Mucosa of descending colon (tissue), 3 donors: Measurements from ENCODE around the gene KANK2. TPM values are rescaled to one million over a fixed set of nuclear protein-coding genes. Genes with fewer than 3 reads are reported as not detected.

ENCODE experiments used
- ATAC-seq: fragments of 200-7000 bp; cut with Tn5 transposase; one replicate; pipeline ENCODE4 v1.9.1; 2020; ENCODE audit warnings: mild to moderate bottlenecking, moderate library complexity
- DNase-seq, 3 donors: peaks; one replicate each; pipeline ENCODE4 v3.0.0-alpha.2; 2020
- H3K36me3 ChIP-seq: fragments of 200-600 bp; one replicate; pipeline ENCODE4 v1.8.0; 2021; ENCODE audit warnings: low read depth, mild to moderate bottlenecking
- H3K4me1 ChIP-seq: fragments of 200-600 bp; one replicate; pipeline ENCODE4 v1.8.0; 2021; ENCODE audit warnings: low read depth, mild to moderate bottlenecking
- H3K4me3 ChIP-seq: fragments of 200-600 bp; one replicate; pipeline ENCODE4 v1.8.0; 2021; ENCODE audit warnings: mild to moderate bottlenecking
- H3K9me3 ChIP-seq: fragments of 200-600 bp; one replicate; pipeline ENCODE4 v1.8.0; 2021; ENCODE audit warnings: mild to moderate bottlenecking
- CTCF ChIP-seq: fragments of 200-600 bp; IDR thresholded peaks from one replicate; pipeline ENCODE4 v1.8.0; 2022; ENCODE audit warnings: antibody characterized with exemption, mild to moderate bottlenecking
- intact Hi-C, 2 donors: fragments of 100-400 bp; cut with DNase I in 1 of 2; cut with micrococcal nuclease in 1 of 2; formaldehyde crosslinking; loops; one replicate each; pipeline versions ENCODE4 v1.11.0 to v1.11.1; 2022; cut with DNase I, micrococcal nuclease
- total RNA-seq, 3 donors: library from RNA; stranded (reverse); fragmentation: NEBNext Ultra II Directional in 2 of 3; extraction: Animal tissue kit (Norgen Biotek cat#: 25700) in 2 of 3; gene quantifications; one replicate each; pipeline versions ENCODE4 v1.2.1 to v1.2.4, GENCODE V29; 2021 to 2023
- donor health status: DM: no; HTN: no; CAD: no; lungs with moderate emphysema.
- donor health status: DM: no; HTN: no; CAD: no.
- donor health status: DM: no; HTN: yes; CAD: no.

KANK2 gene
- total RNA-seq, 3 donors from 2014 or later = 28.0 to 562 (median 77.5) TPM

GRCh38 chr19:11159598-11160439 is 37.5 kb downstream of the KANK2 start:
- intact Hi-C loops = no loop called here
- ATAC-seq = no peak
- H3K4me1 ChIP-seq = peaks cover 3% of the 10 kb centered on the region
- no peaks in the 10 kb centered on the region for H3K9me3 ChIP-seq
- no peak for TF ChIP-seq CTCF
- H3K36me3 ChIP-seq = no peaks in the 10 kb centered on the region
- no peak for DNase-seq
- H3K4me3 ChIP-seq = no peak overlapping the region

- Histone ChIP-seq H3K9me3 (no peaks in the 10 kb centered on the region), H3K36me3 (no peaks in the 10 kb centered on the region), H3K4me1 (peaks cover 12% of the 10 kb centered on the region), H3K4me3 (peak within 1 kb of the TSS; percentile 34)
- intact Hi-C loops = no loop called here
- ATAC-seq (peak; percentile 97), DNase-seq (peak; percentile 92 to 97 (median 95))
- TF ChIP-seq CTCF = no peak
These were observed 41.8 kb downstream of the KANK2 start, which contains the start of gene SPC24 for GRCh38 chr19:11155373-11156120. TSS of gene SPC24 (minus strand) at chr19:11155782. CDS start at chr19:11155776, 6 bp downstream.

GRCh38 chr19:11154683-11155047 is 42.7 kb downstream of the KANK2 start:
- intact Hi-C loops = no loop called here
- peaks cover 12% of the 10 kb centered on the region for H3K4me1 ChIP-seq
- TF ChIP-seq CTCF = no peak
- DNase-seq (no peak), ATAC-seq (no peak)
- H3K9me3 ChIP-seq = no peaks in the 10 kb centered on the region
- H3K36me3 ChIP-seq = no peaks in the 10 kb centered on the region
- H3K4me3 ChIP-seq = no peak overlapping the region

GRCh38 chr19:11152318-11153062 is 44.9 kb downstream of the KANK2 start:
- TF ChIP-seq CTCF = no peak
- DNase-seq (peak; percentile 52 to 73 (median 61)), ATAC-seq (peak; percentile 50)
- Histone ChIP-seq H3K36me3 (no peaks in the 10 kb centered on the region), H3K4me3 (no peak overlapping the region), H3K4me1 (peaks cover 12% of the 10 kb centered on the region), H3K9me3 (no peaks in the 10 kb centered on the region)
- intact Hi-C loops = no loop called here

- Histone ChIP-seq H3K36me3 (no peaks in the 10 kb centered on the region), H3K4me3 (no peak overlapping the region), H3K4me1 (peaks cover 12% of the 10 kb centered on the region), H3K9me3 (no peaks in the 10 kb centered on the region)
- no peak for DNase-seq
- TF ChIP-seq CTCF = no peak
- no peak for ATAC-seq
- intact Hi-C loops = no loop called here
These were observed 46.2 kb downstream of the KANK2 start for GRCh38 chr19:11151181-11151580.
